Hepatocyte (in vitro differentiated cells): ENCODE data around the gene ZNF831.

Source experiments
- EZH2 ChIP-seq: fragments of 200-600 bp; sonication (generic); IDR thresholded peaks from 2 replicates; pipeline ENCODE4 v1.6.1; 2016; ENCODE audit warnings: antibody characterized with exemption, mild to moderate bottlenecking, borderline replicate concordance
- EZH2phosphoT487 ChIP-seq: fragments of 200-600 bp; sonication (generic); IDR thresholded peaks from one replicate; pipeline ENCODE4 v1.6.1; 2018; ENCODE audit warnings: antibody characterized with exemption, mild to moderate bottlenecking, low read depth, moderate library complexity; ENCODE audit not compliant: unreplicated experiment, severe bottlenecking
- TF ChIP-seq, protein P1 (sequence below): fragments of 200-600 bp; sonication (generic); IDR thresholded peaks from 2 replicates; pipeline ENCODE4 v1.5.1; 2016; ENCODE audit warnings: antibody characterized with exemption, mild to moderate bottlenecking; ENCODE audit not compliant: poor library complexity

DNA sequence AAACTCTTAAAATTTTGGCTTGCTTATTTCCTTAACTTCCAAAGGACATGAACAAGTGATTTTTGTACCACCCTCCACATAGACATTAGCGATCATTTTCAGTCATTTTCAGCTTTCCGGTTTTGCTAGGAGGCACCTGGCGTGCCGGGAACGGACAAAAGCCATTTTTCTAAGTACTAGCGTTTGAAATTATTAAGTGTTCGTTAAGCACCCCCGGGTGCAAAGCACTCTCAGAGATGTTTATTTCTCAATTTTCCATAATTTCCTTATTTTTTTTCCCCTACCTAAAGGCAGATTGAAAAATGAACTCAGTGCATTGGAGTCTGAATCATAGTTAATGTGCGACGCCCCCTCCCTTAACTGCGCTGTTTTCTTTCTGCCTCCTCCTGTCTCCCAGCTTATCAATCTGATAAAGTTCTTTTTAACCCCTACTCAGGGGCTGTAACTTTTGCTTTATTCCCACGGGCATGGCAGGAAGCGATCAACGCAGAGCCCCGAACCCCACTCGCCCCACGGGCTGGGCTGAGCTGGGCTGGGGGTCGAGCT is 58.2 kb downstream of the ZNF831 start:
- TF ChIP-seq, protein P1, sequence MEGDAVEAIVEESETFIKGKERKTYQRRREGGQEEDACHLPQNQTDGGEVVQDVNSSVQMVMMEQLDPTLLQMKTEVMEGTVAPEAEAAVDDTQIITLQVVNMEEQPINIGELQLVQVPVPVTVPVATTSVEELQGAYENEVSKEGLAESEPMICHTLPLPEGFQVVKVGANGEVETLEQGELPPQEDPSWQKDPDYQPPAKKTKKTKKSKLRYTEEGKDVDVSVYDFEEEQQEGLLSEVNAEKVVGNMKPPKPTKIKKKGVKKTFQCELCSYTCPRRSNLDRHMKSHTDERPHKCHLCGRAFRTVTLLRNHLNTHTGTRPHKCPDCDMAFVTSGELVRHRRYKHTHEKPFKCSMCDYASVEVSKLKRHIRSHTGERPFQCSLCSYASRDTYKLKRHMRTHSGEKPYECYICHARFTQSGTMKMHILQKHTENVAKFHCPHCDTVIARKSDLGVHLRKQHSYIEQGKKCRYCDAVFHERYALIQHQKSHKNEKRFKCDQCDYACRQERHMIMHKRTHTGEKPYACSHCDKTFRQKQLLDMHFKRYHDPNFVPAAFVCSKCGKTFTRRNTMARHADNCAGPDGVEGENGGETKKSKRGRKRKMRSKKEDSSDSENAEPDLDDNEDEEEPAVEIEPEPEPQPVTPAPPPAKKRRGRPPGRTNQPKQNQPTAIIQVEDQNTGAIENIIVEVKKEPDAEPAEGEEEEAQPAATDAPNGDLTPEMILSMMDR: no peak
- TF ChIP-seq EZH2phosphoT487: no peak
- no peak for TF ChIP-seq EZH2
